Erythroblast (primary cell): ENCODE data around the gene HNRNPDL.
"Not testable (repeated sequence)": the region's sequence is repeated elsewhere in the genome, so short reads cannot be mapped to it uniquely, and the experiment has no call there.

Experiments
- DNase-seq, 2 experiments: peaks; one replicate each; lab custom pipeline; 2025; lab: John Stamatoyannopoulos, UW
- GATA1 ChIP-seq: IDR thresholded peaks from 2 replicates; pipeline ENCODE4 v1.6.1; 2011; ENCODE audit warnings: low read depth, mild to moderate bottlenecking, control low read depth, low read length, moderate library complexity
- POLR2A ChIP-seq: IDR thresholded peaks from 2 replicates; pipeline ENCODE4 v1.6.1; 2011; ENCODE audit warnings: mild to moderate bottlenecking, low read length

The HNRNPDL gene

GRCh38 chr4:82428526-82428968 is 1.7 kb downstream of the HNRNPDL start:
- TF ChIP-seq POLR2A: no peak
- TF ChIP-seq GATA1: no peak
- no peak for DNase-seq

GRCh38 chr4:82425478-82425877 is 4.8 kb downstream of the HNRNPDL start:
- DNase-seq: no peak
- TF ChIP-seq POLR2A: no peak
- TF ChIP-seq GATA1: no peak

- TF ChIP-seq POLR2A: peak; percentile 35
- TF ChIP-seq GATA1: no peak
- no peak for DNase-seq
These were observed 6.8 kb downstream of the HNRNPDL start for GRCh38 chr4:82423245-82424054.

- TF ChIP-seq GATA1 (no peak), POLR2A (no peak)
- DNase-seq: no peak
These were observed 7.6 kb downstream of the HNRNPDL start for GRCh38 chr4:82422616-82423015.

- TF ChIP-seq POLR2A: no peak
These were observed 8.3 kb downstream of the HNRNPDL start for GRCh38 chr4:82421796-82422560.

GRCh38 chr4:82419451-82419850 is 10.8 kb downstream of the HNRNPDL start:
- DNase-seq: no peak
- TF ChIP-seq GATA1 (no peak), POLR2A (no peak)

More at GRCh38 chr4:82421796-82422560, 8.3 kb downstream of the HNRNPDL start:
- peak in 1 of 2 experiments; percentile 31 for DNase-seq

GRCh38 chr4:82415922-82416365 is 14.3 kb downstream of the HNRNPDL start:
- no peak for DNase-seq
- TF ChIP-seq POLR2A: no peak

GRCh38 chr4:82415061-82415460 is 15.2 kb downstream of the HNRNPDL start:
- DNase-seq: not testable (repeated sequence)

- no peak for DNase-seq
- TF ChIP-seq GATA1: no peak
- no peak for TF ChIP-seq POLR2A
These were observed 26.5 kb downstream of the HNRNPDL start for GRCh38 chr4:82403725-82404124.

- TF ChIP-seq GATA1 (no peak), POLR2A (no peak)
- no peak for DNase-seq
These were observed 28.0 kb downstream of the HNRNPDL start for GRCh38 chr4:82402196-82402775.

- no peak for DNase-seq
- TF ChIP-seq GATA1 (no peak), POLR2A (no peak)
These were observed 28.7 kb downstream of the HNRNPDL start for GRCh38 chr4:82401600-82401999.

GRCh38 chr4:82398263-82398662 is 32.0 kb downstream of the HNRNPDL start:
- DNase-seq: no peak
- TF ChIP-seq GATA1 (no peak), POLR2A (no peak)

GRCh38 chr4:82397527-82397926 is 32.7 kb downstream of the HNRNPDL start:
- TF ChIP-seq GATA1 (no peak), POLR2A (no peak)
- DNase-seq: peak in 1 of 2 experiments; percentile 27

GRCh38 chr4:82394896-82395295 is 35.4 kb downstream of the HNRNPDL start:
- no peak for DNase-seq
- TF ChIP-seq GATA1: no peak
- no peak for TF ChIP-seq POLR2A

GRCh38 chr4:82390061-82390460 is 40.2 kb downstream of the HNRNPDL start:
- not testable (repeated sequence) for DNase-seq
